IMR-90 (cell line): ENCODE results near the gene LDLRAD3. TPM values are rescaled to one million over a fixed set of nuclear protein-coding genes. Genes with fewer than 3 reads are reported as not detected.

Experiments
- ATAC-seq: fragments of 200-7000 bp; cut with Tn5 transposase; 2 replicates; pipeline ENCODE4 v1.9.1; 2020; ENCODE audit warnings: low read depth, mild to moderate bottlenecking, moderate library complexity
- BruUV-seq: library from RNA; stranded (reverse); fragments of 400-500 nt; replicated peaks from 2 replicates; lab custom pipeline; 2021; lab: Mats Ljungman, UMichigan
- CTCF ChIA-PET: fragments of 300-600 bp; formaldehyde crosslinking; extraction: SDS; loops from one replicate; lab custom pipeline; 2021; ENCODE audit warnings: antibody characterized with exemption; lab: Yijun Ruan, JAX
- POLR2A ChIA-PET: fragments of 300-600 bp; sonication (Branson Sonifier 250); formaldehyde crosslinking; loops from one replicate; lab custom pipeline; 2022; ENCODE audit warnings: antibody characterized with exemption; ENCODE audit not compliant: unreplicated experiment; lab: Charles Lee
- DNase-seq: peaks from one replicate; pipeline ENCODE4 v3.0.0; 2013
- H2AFZ ChIP-seq: replicated peaks from 2 replicates; pipeline ENCODE3; 2013; ENCODE audit warnings: low read length, mild to moderate bottlenecking; ENCODE audit not compliant: poor library complexity
- H2AK5ac ChIP-seq: 2 replicates; pipeline ENCODE4 v1.6.1; 2013; ENCODE audit warnings: low read depth, low read length, inconsistent platforms
- H2AK9ac ChIP-seq: replicated peaks from 2 replicates; pipeline ENCODE3; 2013; ENCODE audit warnings: mild to moderate bottlenecking, low read depth, low read length, moderate library complexity; ENCODE audit not compliant: poor library complexity
- H2BK120ac ChIP-seq: 2 replicates; pipeline ENCODE4 v1.6.1; 2013; ENCODE audit warnings: low read depth, low read length, inconsistent platforms
- H2BK15ac ChIP-seq: 3 replicates; pipeline ENCODE4 v1.6.1; 2013; ENCODE audit warnings: low read depth, low read length, inconsistent platforms
- H2BK20ac ChIP-seq: 2 replicates; pipeline ENCODE4 v1.6.1; 2013; ENCODE audit warnings: low read depth, mild to moderate bottlenecking, inconsistent platforms, low read length, moderate library complexity
- H2BK5ac ChIP-seq: 2 replicates; pipeline ENCODE4 v1.6.1; 2013; ENCODE audit warnings: mild to moderate bottlenecking, low read depth, low read length, inconsistent platforms; ENCODE audit not compliant: poor library complexity, severe bottlenecking
- H3K14ac ChIP-seq: replicated peaks from 2 replicates; pipeline ENCODE4 v1.6.1; 2013; ENCODE audit warnings: low read depth, low read length, inconsistent platforms
- H3K18ac ChIP-seq: 2 replicates; pipeline ENCODE4 v1.6.1; 2013; ENCODE audit warnings: low read depth, low read length, control low read depth
- H3K23ac ChIP-seq: 2 replicates; pipeline ENCODE4 v1.6.1; 2013; ENCODE audit warnings: low read depth, low read length, inconsistent platforms
- H3K27ac ChIP-seq: 2 replicates; pipeline ENCODE4 v1.5.1; 2013; ENCODE audit warnings: mild to moderate bottlenecking, control low read depth, low read length; ENCODE audit not compliant: insufficient read depth
- H3K27me3 ChIP-seq: 2 replicates; pipeline ENCODE4 v1.6.1; 2013; ENCODE audit warnings: low read length; ENCODE audit not compliant: control insufficient read depth, insufficient read depth
- H3K36me3 ChIP-seq: 2 replicates; pipeline ENCODE4 v1.6.1; 2013; ENCODE audit warnings: low read length, mixed read lengths; ENCODE audit not compliant: control insufficient read depth, insufficient read depth
- H3K4ac ChIP-seq: 2 replicates; pipeline ENCODE4 v1.6.1; 2013; ENCODE audit warnings: low read depth, low read length, inconsistent platforms
- H3K4me1 ChIP-seq: 2 replicates; pipeline ENCODE4 v1.6.1; 2013; ENCODE audit warnings: low read length, mixed read lengths; ENCODE audit not compliant: control insufficient read depth, insufficient read depth
- H3K4me2 ChIP-seq: 2 replicates; pipeline ENCODE4 v1.6.1; 2013; ENCODE audit warnings: low read depth, mild to moderate bottlenecking, control low read depth, low read length, moderate library complexity
- H3K4me3 ChIP-seq: 2 replicates; pipeline ENCODE4 v1.5.1; 2013; ENCODE audit warnings: low read depth, mild to moderate bottlenecking, control low read depth, low read length, moderate library complexity; ENCODE audit not compliant: insufficient read depth
- H3K56ac ChIP-seq: 2 replicates; pipeline ENCODE4 v1.6.1; 2013; ENCODE audit warnings: low read length, inconsistent platforms; ENCODE audit not compliant: insufficient read depth; ENCODE audit errors: extremely low read depth
- H3K79me1 ChIP-seq, 2 experiments: 2 replicates each; pipeline ENCODE4 v1.6.1; 2013; ENCODE audit warnings: low read length in 2 of 2, inconsistent platforms in 1 of 2, low read depth in 1 of 2
- H3K9ac ChIP-seq: 2 replicates; pipeline ENCODE4 v1.6.1; 2013; ENCODE audit warnings: low read depth, low read length, control low read depth
- H3K9me1 ChIP-seq: 2 replicates; pipeline ENCODE4 v1.6.1; 2013; ENCODE audit warnings: low read length, inconsistent platforms; ENCODE audit not compliant: insufficient read depth
- H3K9me3 ChIP-seq: 2 replicates; pipeline ENCODE4 v1.6.1; 2013; ENCODE audit warnings: low read length; ENCODE audit not compliant: control insufficient read depth, insufficient read depth
- H4K20me1 ChIP-seq: 2 replicates; pipeline ENCODE4 v1.6.1; 2013; ENCODE audit warnings: low read length, inconsistent platforms; ENCODE audit not compliant: insufficient read depth
- H4K5ac ChIP-seq: 2 replicates; pipeline ENCODE4 v1.6.1; 2013; ENCODE audit warnings: mild to moderate bottlenecking, low read depth, low read length, control low read depth
- H4K8ac ChIP-seq, 2 experiments: 2 replicates each; pipeline ENCODE4 v1.6.1; 2013; ENCODE audit warnings: low read depth in 2 of 2, low read length in 2 of 2, control low read depth in 1 of 2, inconsistent platforms in 1 of 2
- H4K91ac ChIP-seq: 2 replicates; pipeline ENCODE4 v1.6.1; 2013; ENCODE audit warnings: low read depth, low read length, inconsistent platforms; ENCODE audit not compliant: insufficient read depth
- BHLHE40 ChIP-seq: fragments of 150-350 bp; IDR thresholded peaks from 2 replicates; pipeline ENCODE4 v1.6.1; 2016; ENCODE audit warnings: mild to moderate bottlenecking, low read depth, low read length
- CEBPB ChIP-seq: IDR thresholded peaks from 2 replicates; pipeline ENCODE4 v1.6.1; 2012; ENCODE audit warnings: low read depth, low read length, improper control_type of control experiment
- CHD1 ChIP-seq: IDR thresholded peaks from 2 replicates; pipeline ENCODE4 v1.6.1; 2012; ENCODE audit warnings: low read depth, low read length, improper control_type of control experiment
- CTCF ChIP-seq: conservative IDR thresholded peaks from 2 replicates; pipeline ENCODE4 v1.5.1; 2012; ENCODE audit warnings: mild to moderate bottlenecking, low read depth, low read length, improper control_type of control experiment
- ELK1 ChIP-seq: fragments of 150-350 bp; IDR thresholded peaks from 2 replicates; pipeline ENCODE4 v1.6.1; 2016; ENCODE audit warnings: low read depth, mild to moderate bottlenecking, low read length, moderate library complexity, borderline replicate concordance
- FOS ChIP-seq: fragments of 150-350 bp; IDR thresholded peaks from 2 replicates; pipeline ENCODE4 v1.6.1; 2016; ENCODE audit warnings: low read depth, low read length
- MAFK ChIP-seq: IDR thresholded peaks from 2 replicates; pipeline ENCODE4 v1.6.1; 2012; ENCODE audit warnings: low read depth, low read length, improper control_type of control experiment
- MAZ ChIP-seq: IDR thresholded peaks from 2 replicates; pipeline ENCODE4 v1.6.1; 2012; ENCODE audit warnings: low read depth, mild to moderate bottlenecking, low read length, improper control_type of control experiment, moderate library complexity, borderline replicate concordance
- MXI1 ChIP-seq: IDR thresholded peaks from 2 replicates; pipeline ENCODE4 v1.6.1; 2012; ENCODE audit warnings: low read depth, mild to moderate bottlenecking, low read length, moderate library complexity, borderline replicate concordance
- NFE2L2 ChIP-seq: fragments of 150-350 bp; IDR thresholded peaks from 2 replicates; pipeline ENCODE4 v1.6.1; 2016; ENCODE audit warnings: low read depth, mild to moderate bottlenecking, low read length
- POLR2A ChIP-seq: IDR thresholded peaks from 2 replicates; pipeline ENCODE4 v1.6.1; 2012; ENCODE audit warnings: mild to moderate bottlenecking, low read depth, low read length
- RAD21 ChIP-seq: IDR thresholded peaks from 2 replicates; pipeline ENCODE4 v1.6.1; 2012; ENCODE audit warnings: low read length, improper control_type of control experiment
- RCOR1 ChIP-seq: IDR thresholded peaks from 2 replicates; pipeline ENCODE4 v1.6.1; 2012; ENCODE audit warnings: mild to moderate bottlenecking, low read length, improper control_type of control experiment; ENCODE audit not compliant: insufficient replicate concordance
- RFX5 ChIP-seq: IDR thresholded peaks from 2 replicates; pipeline ENCODE4 v1.8.0; 2012; ENCODE audit warnings: low read depth, mild to moderate bottlenecking, low read length, moderate library complexity
- SMC3 ChIP-seq: fragments of 150-350 bp; IDR thresholded peaks from 2 replicates; pipeline ENCODE4 v1.6.1; 2016; ENCODE audit warnings: low read depth, mild to moderate bottlenecking, antibody characterized with exemption, low read length, moderate library complexity
- USF2 ChIP-seq: fragments of 150-350 bp; IDR thresholded peaks from 2 replicates; pipeline ENCODE4 v1.6.1; 2017; ENCODE audit warnings: mild to moderate bottlenecking, antibody characterized with exemption, low read length, low read depth
- WGBS, 2 experiments: methylation state at CpG; one replicate each; pipeline versions ENCODE4 v1.1.5 to v1.1.7; 2013; ENCODE audit warnings: missing lambda C conversion rate in 2 of 2; ENCODE audit not compliant: insufficient read length in 1 of 2; ENCODE audit errors: extremely low coverage in 2 of 2; 5-methylcytosine and 5-hydroxymethylcytosine counted together
- dilution Hi-C: fragments of 300-500 bp; cut with HindIII; formaldehyde crosslinking; loops from one replicate; pipeline ENCODE4 v1.14.3; 2018; ENCODE audit warnings: low sequenced_read_pairs; ENCODE audit not compliant: unreplicated experiment
- in situ Hi-C: fragments of 300-500 bp; cut with MboI; formaldehyde crosslinking; loops from 3 replicates; pipeline ENCODE4 v1.14.3; 2019; ENCODE audit warnings: low sequenced_read_pairs, inconsistent platforms, mixed read lengths
- intact Hi-C: fragments of 100-400 bp; cut with micrococcal nuclease; formaldehyde crosslinking; loops from 2 replicates; pipeline ENCODE4 v1.10.0; 2022
- polyA plus RNA-seq, 3 experiments: library from polyadenylated mRNA; depleted of rRNA; stranded (reverse); fragments of >200 nt; gene quantifications; 2 replicates each; pipeline ENCODE4 v1.2.3, GENCODE V29; 2012; ENCODE audit warnings: low replicate concordance in 1 of 3
- total RNA-seq: library from RNA; depleted of rRNA; stranded (reverse); fragments of >200 nt; gene quantifications from 2 replicates; pipeline ENCODE4 v1.2.3, GENCODE V29; 2012

Gene LDLRAD3
- total and polyA plus RNA-seq, 2 of the 4 experiments (the other 2 are of a cell fraction): 2.7 to 6.4 TPM

GRCh38 chr11:36023922-36024321, 80.1 kb downstream of the LDLRAD3 start:
- H2BK120ac ChIP-seq: no peak overlapping the region

More at GRCh38 chr11:36023922-36024321, 80.1 kb downstream of the LDLRAD3 start:
- no peak overlapping the region for H2AK9ac ChIP-seq
- H4K8ac ChIP-seq: no peak overlapping the region
- no peak overlapping the region for H3K4me3 ChIP-seq
- no peak overlapping the region for H2AK5ac ChIP-seq
- POLR2A ChIA-PET: no interaction called here
- no CpG with 5 or more reads among the region's 2 CpGs for WGBS, 2 experiments
- no peaks in the 10 kb centered on the region; the same call in 1 of the 2 replicates for H3K9me1 ChIP-seq
- H3K4me2 ChIP-seq: no peak overlapping the region
- TF ChIP-seq CTCF (no peak), RFX5 (no peak), BHLHE40 (no peak), USF2 (no peak), CEBPB (no peak), CHD1 (no peak), MAZ (no peak), SMC3 (no peak), POLR2A (no peak), RAD21 (no peak), NFE2L2 (no peak), RCOR1 (no peak), MAFK (no peak), MXI1 (no peak), ELK1 (no peak), FOS (no peak)
- no peak overlapping the region for H4K91ac ChIP-seq
- H3K27me3 ChIP-seq: no peaks in the 10 kb centered on the region
- peak; percentile 60 for DNase-seq
- CTCF ChIA-PET: interaction anchor here (1.4 kb wide), 1 partner anchor 14 kb away, joined by 4 read pairs; no protein-coding TSS in a partner anchor
- in situ Hi-C loops (no loop called here), dilution Hi-C loops (no loop called here), intact Hi-C loops (no loop called here)
- H3K23ac ChIP-seq: no peak overlapping the region
- no peak overlapping the region for H3K56ac ChIP-seq
- peak overlapping the region; percentile 62 for H2AFZ ChIP-seq
- H2BK20ac ChIP-seq: no peak overlapping the region
- H3K79me1 ChIP-seq: peaks cover 4 to 8% of the 10 kb centered on the region in 2 experiments; a peak in 2 of 4 replicates
- H2BK5ac ChIP-seq: no peak overlapping the region
- no peak overlapping the region for H2BK15ac ChIP-seq
- H3K27ac ChIP-seq: no peak overlapping the region
- no peaks in the 10 kb centered on the region for H3K36me3 ChIP-seq
- no peaks in the 10 kb centered on the region for H4K20me1 ChIP-seq
- BruUV-seq: no TSS peak
- no peak overlapping the region for H3K14ac ChIP-seq
- H3K9me3 ChIP-seq: no peaks in the 10 kb centered on the region
- no peaks in the 10 kb centered on the region for H3K4me1 ChIP-seq
- peak; percentile 94 for ATAC-seq
- no peak overlapping the region for H3K4ac ChIP-seq
- H3K18ac ChIP-seq: no peak overlapping the region
- H4K5ac ChIP-seq: no peak overlapping the region
- H3K9ac ChIP-seq: no peak overlapping the region
